Cardiac muscle cell (in vitro differentiated cells and primary cell): ENCODE measurements around the gene KCNT1. TPM values are rescaled to one million over a fixed set of nuclear protein-coding genes. Genes with fewer than 3 reads are reported as not detected.

Experiments
- DNase-seq, 2 donors: peaks; one replicate each; pipeline versions ENCODE4 v3.0.0 to v3.0.0-alpha.2; 2010 to 2017; ENCODE audit warnings: low read depth in 1 of 2, low spot score in 1 of 2
- H3K27ac ChIP-seq: fragments of 200-600 bp; sonication (generic); 2 replicates; pipeline ENCODE4 v1.5.1; 2016
- H3K27me3 ChIP-seq: fragments of 200-600 bp; sonication (generic); 2 replicates; pipeline ENCODE4 v1.6.0; 2016; ENCODE audit warnings: control low read depth
- H3K36me3 ChIP-seq: fragments of 200-600 bp; sonication (generic); 2 replicates; pipeline ENCODE4 v1.5.1; 2016; ENCODE audit warnings: control low read depth
- H3K4me1 ChIP-seq: fragments of 200-600 bp; sonication (generic); 2 replicates; pipeline ENCODE4 v1.8.1; 2017; ENCODE audit warnings: low read depth, mild to moderate bottlenecking, mixed run types
- H3K4me3 ChIP-seq: fragments of 200-600 bp; sonication (generic); 2 replicates; pipeline ENCODE4 v1.5.1; 2016; ENCODE audit warnings: mild to moderate bottlenecking
- H3K9me3 ChIP-seq: fragments of 200-600 bp; sonication (generic); 2 replicates; pipeline ENCODE4 v1.5.1; 2017; ENCODE audit warnings: low read depth, mild to moderate bottlenecking, control low read depth
- CTCF ChIP-seq: IDR thresholded peaks from 2 replicates; pipeline ENCODE4 v1.5.1; 2012; ENCODE audit warnings: low read depth, mild to moderate bottlenecking, low read length
- polyA plus RNA-seq: library from polyadenylated mRNA; unstranded; fragments of >200 nt; fragmentation: Nextera tagmentation; extraction: Ambion mirVana; gene quantifications from 2 replicates; pipeline ENCODE4 v1.2.1, GENCODE V29; 2016
- total RNA-seq: library from RNA; depleted of rRNA; stranded (reverse); fragments of >200 nt; gene quantifications from 2 replicates; pipeline ENCODE4 v1.2.3, GENCODE V29; 2016

The KCNT1 gene
- total and polyA plus RNA-seq, 2 experiments from 2014 or later: 0.12 to 0.20 TPM

- Histone ChIP-seq H3K4me1 (no peaks in the 10 kb centered on the region), H3K27ac (no peak overlapping the region), H3K27me3 (no peaks in the 10 kb centered on the region), H3K4me3 (no peak overlapping the region), H3K9me3 (no peaks in the 10 kb centered on the region), H3K36me3 (no peaks in the 10 kb centered on the region)
- no peak for TF ChIP-seq CTCF
- no peak for DNase-seq
These were observed 63.4 kb downstream of the KCNT1 start for GRCh38 chr9:135765416-135765815.

DNA sequence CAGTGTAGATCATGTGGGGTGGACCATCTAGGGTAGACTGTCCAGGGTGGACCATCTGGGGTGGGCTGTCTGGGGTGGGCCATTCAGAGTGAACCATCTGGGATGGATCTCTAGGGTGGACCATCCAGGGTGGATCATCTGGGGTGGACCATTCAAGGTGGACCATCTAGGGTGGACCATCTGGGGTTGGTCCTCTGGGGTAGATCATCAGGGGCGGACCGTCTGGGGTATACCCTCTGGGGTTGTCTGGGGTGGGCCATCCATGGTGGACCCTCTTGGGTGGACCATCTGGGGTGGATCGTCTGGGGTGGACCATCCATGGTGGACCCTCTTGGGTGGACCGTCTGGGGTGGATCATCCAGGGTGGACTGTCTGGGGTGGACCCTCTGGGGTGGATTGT, 64.3 kb downstream of the KCNT1 start:
- TF ChIP-seq CTCF: no peak

DNA sequence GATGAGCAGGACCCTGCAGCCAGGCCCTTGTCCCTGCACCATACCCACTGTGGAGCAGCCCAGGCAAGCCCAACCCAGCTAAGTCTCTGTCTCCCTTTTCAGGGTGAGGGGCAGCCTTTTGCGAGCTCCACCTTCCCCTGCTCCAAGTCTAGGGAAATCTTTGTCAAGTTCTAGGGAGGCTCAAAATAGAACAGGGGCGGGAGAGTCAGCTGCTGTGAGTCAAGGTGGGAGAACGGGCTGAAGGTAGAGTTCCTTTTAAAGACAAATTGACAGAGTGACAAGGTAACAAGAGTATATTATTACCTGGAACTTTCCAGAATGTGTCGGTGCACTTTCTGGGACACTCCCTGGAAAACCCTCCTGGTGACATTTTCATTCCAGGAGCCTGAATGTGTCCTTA, 64.7 kb downstream of the KCNT1 start:
- Histone ChIP-seq H3K27ac (no peak overlapping the region), H3K27me3 (no peaks in the 10 kb centered on the region), H3K36me3 (no peaks in the 10 kb centered on the region), H3K4me1 (no peaks in the 10 kb centered on the region), H3K9me3 (no peaks in the 10 kb centered on the region), H3K4me3 (no peak overlapping the region)
- TF ChIP-seq CTCF: no peak
- DNase-seq: no peak

More for the DNA sequence above, 64.3 kb downstream of the KCNT1 start:
- Histone ChIP-seq H3K27ac (no peak overlapping the region), H3K36me3 (no peaks in the 10 kb centered on the region), H3K27me3 (no peaks in the 10 kb centered on the region), H3K9me3 (no peaks in the 10 kb centered on the region), H3K4me3 (no peak overlapping the region), H3K4me1 (no peaks in the 10 kb centered on the region)
- DNase-seq: peak in 1 of 2 donors; percentile 17

DNA sequence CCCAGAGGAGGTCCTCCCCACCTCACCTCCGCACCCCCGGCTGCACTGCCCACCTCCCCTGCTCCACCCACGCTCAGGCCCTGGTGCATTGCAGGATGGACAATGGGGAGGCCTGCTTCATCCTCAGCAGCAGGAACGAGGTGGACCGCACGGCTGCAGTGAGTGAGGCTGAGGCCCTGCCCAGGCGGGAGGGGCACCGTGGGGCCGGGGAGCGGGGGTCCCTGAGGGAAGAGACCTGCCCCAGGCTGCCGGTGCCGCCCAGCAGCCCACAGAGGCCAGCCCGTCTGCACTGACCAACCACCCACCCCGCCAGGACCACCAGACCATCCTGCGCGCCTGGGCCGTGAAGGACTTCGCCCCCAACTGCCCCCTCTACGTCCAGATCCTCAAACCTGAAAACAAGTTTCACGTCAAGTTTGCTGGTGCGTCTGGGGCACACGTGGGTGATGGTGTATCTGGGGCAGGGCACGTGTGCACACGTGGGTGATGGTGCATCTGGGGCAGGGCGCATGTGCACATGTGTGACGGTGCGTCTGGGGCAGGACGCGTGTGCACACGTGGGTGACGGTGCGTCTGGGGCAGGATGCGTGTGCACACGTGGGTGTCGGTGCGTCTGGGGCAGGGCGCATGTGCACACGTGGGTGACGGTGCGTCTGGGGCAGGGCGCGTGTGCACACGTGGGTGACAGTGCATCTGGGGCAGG, 66.7 kb downstream of the KCNT1 start:
- H3K4me1 ChIP-seq: no peaks in the 10 kb centered on the region
- no peak for DNase-seq
- H3K27me3 ChIP-seq: no peaks in the 10 kb centered on the region
- no peak for TF ChIP-seq CTCF
- no peak overlapping the region for H3K27ac ChIP-seq
- no peak overlapping the region for H3K4me3 ChIP-seq
- no peaks in the 10 kb centered on the region for H3K36me3 ChIP-seq
- H3K9me3 ChIP-seq: no peaks in the 10 kb centered on the region

DNA sequence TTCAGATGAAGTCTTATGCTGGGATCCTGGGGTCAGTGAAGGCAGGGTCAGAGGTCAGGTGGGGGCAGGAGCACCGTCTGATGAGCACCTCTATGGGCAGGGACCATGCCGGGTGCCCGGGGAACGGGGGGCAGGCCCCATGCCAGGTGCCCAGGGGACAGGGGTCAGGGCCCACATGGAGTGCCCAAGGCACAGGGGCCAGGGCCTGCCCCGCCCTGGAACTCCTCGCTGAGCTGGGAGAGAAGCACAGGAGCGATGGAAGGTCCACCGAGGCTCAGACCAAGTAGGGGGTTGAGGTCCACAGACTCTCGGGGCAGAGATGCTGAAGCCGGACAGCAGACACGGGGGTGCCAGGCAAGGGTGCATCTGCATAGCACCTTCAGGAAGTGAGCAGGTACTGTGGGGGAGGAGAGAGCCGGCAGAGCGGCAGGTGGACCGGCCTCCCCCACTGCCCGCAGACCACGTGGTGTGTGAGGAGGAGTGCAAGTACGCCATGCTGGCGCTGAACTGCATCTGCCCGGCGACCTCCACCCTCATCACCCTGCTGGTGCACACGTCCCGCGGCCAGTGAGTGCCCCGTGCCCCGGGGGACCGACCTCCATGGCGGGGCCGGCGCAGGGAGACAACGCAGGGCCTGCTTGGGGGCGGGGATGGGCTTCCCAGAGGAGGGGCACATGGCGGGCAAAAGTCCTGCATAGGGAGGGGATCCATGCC, 67.7 kb downstream of the KCNT1 start:
- Histone ChIP-seq H3K9me3 (no peaks in the 10 kb centered on the region), H3K27ac (no peak overlapping the region), H3K36me3 (no peaks in the 10 kb centered on the region), H3K4me3 (no peak overlapping the region), H3K27me3 (no peaks in the 10 kb centered on the region), H3K4me1 (no peaks in the 10 kb centered on the region)
- TF ChIP-seq CTCF: no peak
- no peak for DNase-seq
